HEK293T (cell line): Measurements from ENCODE around the gene SERPINB5.

Experiments used
- CTCF ChIA-PET: fragments of 350-600 bp; formaldehyde crosslinking; extraction: SDS; loops from one replicate; lab custom pipeline; 2021; ENCODE audit warnings: antibody characterized with exemption, inconsistent platforms; lab: Yijun Ruan, JAX
- POLR2A ChIA-PET: fragments of 350-600 bp; formaldehyde crosslinking; extraction: SDS; loops from one replicate; lab custom pipeline; 2020; ENCODE audit warnings: antibody characterized with exemption, inconsistent platforms; lab: Yijun Ruan, JAX
- DNase-seq: peaks from one replicate; pipeline ENCODE4 v3.0.0; 2012; ENCODE audit warnings: mixed read lengths; ENCODE audit errors: extremely low spot score
- ARNT ChIP-seq: fragments of 450-650 bp; IDR thresholded peaks from 2 replicates; pipeline ENCODE4 v1.6.1; 2017; ENCODE audit warnings: mild to moderate bottlenecking
- BHLHE40 ChIP-seq: fragments of 450-650 bp; IDR thresholded peaks from 2 replicates; pipeline ENCODE4 v1.6.1; 2016; ENCODE audit warnings: mild to moderate bottlenecking, moderate library complexity, borderline replicate concordance
- CTBP1 ChIP-seq: fragments of 450-650 bp; IDR thresholded peaks from 2 replicates; pipeline ENCODE4 v1.6.1; 2016; ENCODE audit warnings: borderline replicate concordance
- ELF4 ChIP-seq: fragments of 450-650 bp; IDR thresholded peaks from 2 replicates; pipeline ENCODE4 v1.6.1; 2017; ENCODE audit warnings: antibody characterized with exemption
- FOXA1 ChIP-seq: fragments of 450-650 bp; IDR thresholded peaks from 2 replicates; pipeline ENCODE4 v1.6.1; 2016; ENCODE audit warnings: mild to moderate bottlenecking
- FOXK2 ChIP-seq: fragments of 450-650 bp; IDR thresholded peaks from 2 replicates; pipeline ENCODE4 v1.6.1; 2016; ENCODE audit warnings: mild to moderate bottlenecking
- FOXM1 ChIP-seq: fragments of 450-650 bp; IDR thresholded peaks from 2 replicates; pipeline ENCODE4 v1.6.1; 2017; ENCODE audit warnings: mild to moderate bottlenecking, borderline replicate concordance
- HDGF ChIP-seq: fragments of 450-650 bp; IDR thresholded peaks from 2 replicates; pipeline ENCODE4 v1.6.1; 2017; ENCODE audit warnings: antibody characterized with exemption, borderline replicate concordance
- L3MBTL2 ChIP-seq: fragments of 450-650 bp; conservative IDR thresholded peaks from 2 replicates; pipeline ENCODE4 v1.6.1; 2016; ENCODE audit warnings: mild to moderate bottlenecking
- LEF1 ChIP-seq: fragments of 450-650 bp; IDR thresholded peaks from 2 replicates; pipeline ENCODE4 v1.6.1; 2017; ENCODE audit warnings: mild to moderate bottlenecking, borderline replicate concordance
- NFRKB ChIP-seq: fragments of 450-650 bp; IDR thresholded peaks from 2 replicates; pipeline ENCODE4 v1.6.1; 2016; ENCODE audit warnings: mild to moderate bottlenecking, moderate library complexity
- SP1 ChIP-seq: fragments of 450-650 bp; IDR thresholded peaks from 2 replicates; pipeline ENCODE4 v1.6.1; 2017
- SUZ12 ChIP-seq: fragments of 450-650 bp; IDR thresholded peaks from 2 replicates; pipeline ENCODE4 v1.6.1; 2016; ENCODE audit warnings: mild to moderate bottlenecking
- TARDBP ChIP-seq: fragments of 450-650 bp; IDR thresholded peaks from 2 replicates; pipeline ENCODE4 v1.6.1; 2016
- ZNF384 ChIP-seq: fragments of 450-650 bp; IDR thresholded peaks from 2 replicates; pipeline ENCODE4 v1.6.1; 2016
- TF ChIP-seq, protein P1 (sequence below): fragments of 450-650 bp; IDR thresholded peaks from 2 replicates; pipeline ENCODE4 v1.6.1; 2016

The SERPINB5 gene

DNA sequence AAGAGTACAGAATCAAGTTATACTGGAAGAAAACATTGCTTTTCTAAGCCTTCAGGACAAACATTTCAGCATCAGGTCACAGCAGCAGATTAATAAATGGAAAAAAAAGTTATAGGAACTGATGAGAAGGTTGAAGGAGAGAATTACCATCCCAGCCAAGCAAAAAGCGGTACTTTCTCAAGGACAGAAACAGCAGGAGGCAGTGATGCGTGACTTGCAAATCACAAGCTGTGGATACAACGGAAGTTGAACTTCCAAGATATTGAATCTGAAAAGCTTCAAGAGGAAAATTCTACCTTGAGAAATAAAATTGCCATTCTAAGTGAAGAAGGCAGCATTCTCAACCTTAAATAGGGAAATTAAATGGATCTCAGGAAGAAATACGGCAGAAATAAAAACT is 46.9 kb downstream of the SERPINB5 start:
- ChIA-PET POLR2A (no interaction called here), CTCF (no interaction called here)
- TF ChIP-seq HDGF (no peak), FOXM1 (no peak), FOXA1 (no peak), BHLHE40 (no peak), CTBP1 (no peak), ARNT (no peak), SP1 (no peak), TARDBP (no peak), SUZ12 (no peak), NFRKB (no peak), L3MBTL2 (no peak), ZNF384 (no peak), FOXK2 (no peak), LEF1 (no peak)
- TF ChIP-seq, protein P1, sequence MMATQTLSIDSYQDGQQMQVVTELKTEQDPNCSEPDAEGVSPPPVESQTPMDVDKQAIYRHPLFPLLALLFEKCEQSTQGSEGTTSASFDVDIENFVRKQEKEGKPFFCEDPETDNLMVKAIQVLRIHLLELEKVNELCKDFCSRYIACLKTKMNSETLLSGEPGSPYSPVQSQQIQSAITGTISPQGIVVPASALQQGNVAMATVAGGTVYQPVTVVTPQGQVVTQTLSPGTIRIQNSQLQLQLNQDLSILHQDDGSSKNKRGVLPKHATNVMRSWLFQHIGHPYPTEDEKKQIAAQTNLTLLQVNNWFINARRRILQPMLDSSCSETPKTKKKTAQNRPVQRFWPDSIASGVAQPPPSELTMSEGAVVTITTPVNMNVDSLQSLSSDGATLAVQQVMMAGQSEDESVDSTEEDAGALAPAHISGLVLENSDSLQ = no peak
- no peak for DNase-seq

DNA sequence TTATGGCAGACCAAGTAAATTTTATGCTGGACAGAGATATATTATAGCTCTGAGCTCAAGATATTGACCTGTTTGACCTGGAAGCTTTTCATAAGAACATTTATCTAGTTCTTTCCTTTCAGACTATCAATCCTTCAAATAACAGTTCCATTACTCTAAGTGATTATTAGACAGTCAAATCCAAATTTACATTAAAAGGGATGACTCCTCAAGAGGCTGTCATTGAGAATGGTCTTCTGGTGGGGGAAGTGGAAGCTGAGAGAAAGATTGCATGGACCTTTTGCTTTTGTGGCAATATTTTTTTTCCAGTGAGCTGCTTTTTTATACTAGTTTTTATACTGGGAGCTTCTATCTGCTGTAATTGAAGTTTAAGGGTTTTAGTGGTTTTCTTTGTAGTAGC is 50.5 kb downstream of the SERPINB5 start:
- no peak for DNase-seq
- ChIA-PET POLR2A (no interaction called here), CTCF (interaction anchor here (0.5 kb wide), 1 partner anchor 215 kb away, joined by 4 read pairs; no protein-coding TSS in a partner anchor)
- no peak for TF ChIP-seq TARDBP
- no peak for TF ChIP-seq FOXM1
- no peak for TF ChIP-seq SUZ12
- TF ChIP-seq, protein P1 = no peak
- TF ChIP-seq ARNT = no peak
- no peak for TF ChIP-seq FOXK2

- no peak for DNase-seq
- CTCF ChIA-PET = no interaction called here
- POLR2A ChIA-PET = no interaction called here
- TF ChIP-seq NFRKB (no peak), ELF4 (no peak), HDGF (no peak), CTBP1 (no peak), ARNT (no peak), TARDBP (no peak), FOXM1 (no peak), SUZ12 (no peak), BHLHE40 (no peak), L3MBTL2 (no peak), ZNF384 (no peak), SP1 (no peak), FOXK2 (no peak), FOXA1 (no peak), LEF1 (no peak)
- TF ChIP-seq, protein P1 = no peak
Observed at GRCh38 chr18:63528863-63529492, 52.2 kb downstream of the SERPINB5 start.

- TF ChIP-seq LEF1 (no peak), NFRKB (no peak), TARDBP (no peak), CTBP1 (no peak)
- CTCF ChIA-PET = no interaction called here
- DNase-seq = no peak
- POLR2A ChIA-PET = no interaction called here
Observed at GRCh38 chr18:63532471-63532870, 55.7 kb downstream of the SERPINB5 start.

DNA sequence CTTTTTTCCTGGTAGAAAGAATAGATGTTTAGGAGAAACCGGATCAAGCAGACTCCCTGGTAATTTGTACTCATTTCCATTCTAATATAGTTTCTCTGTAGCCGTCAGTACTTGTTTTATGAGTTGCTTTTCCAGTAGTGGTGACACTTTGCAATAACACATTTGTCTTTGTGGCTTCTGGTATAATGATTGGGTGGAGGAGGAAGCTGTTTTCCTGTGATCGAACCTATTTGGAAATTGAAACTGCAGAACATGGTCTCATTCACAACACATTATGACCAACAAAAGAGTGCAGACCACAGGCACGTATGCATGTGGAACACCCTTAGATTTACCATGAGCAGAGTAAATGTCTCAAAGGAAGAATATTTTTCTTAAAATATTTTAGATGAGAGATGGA is 57.9 kb downstream of the SERPINB5 start:
- TF ChIP-seq FOXK2 = no peak
- POLR2A ChIA-PET = no interaction called here
- DNase-seq = no peak
- CTCF ChIA-PET = no interaction called here

GRCh38 chr18:63539904-63540510 is 63.2 kb downstream of the SERPINB5 start:
- ChIA-PET POLR2A (no interaction called here), CTCF (no interaction called here)
- DNase-seq = no peak
- TF ChIP-seq NFRKB (no peak), HDGF (no peak), TARDBP (no peak), LEF1 (no peak), ZNF384 (no peak)

DNA sequence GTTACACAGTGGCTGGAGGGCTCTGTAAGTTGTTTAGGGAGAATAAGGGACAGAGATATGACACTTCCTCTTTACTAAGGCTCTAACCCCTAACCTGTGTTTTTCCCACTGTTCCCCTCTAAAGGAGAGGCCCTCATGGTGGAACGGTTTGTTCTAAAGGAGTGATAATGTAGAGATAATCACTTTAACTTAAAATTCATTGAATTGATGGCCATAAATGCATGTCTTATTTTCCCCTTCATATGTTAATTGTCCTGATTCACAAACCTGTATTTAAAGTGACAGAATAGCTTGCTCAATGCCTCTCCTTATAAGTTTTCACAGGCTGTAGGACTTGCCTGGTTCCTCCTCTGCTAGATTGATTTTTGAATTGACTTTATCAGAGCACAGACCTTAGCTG is 65.3 kb downstream of the SERPINB5 start, which contains the start of gene SERPINB12:
TSS of gene SERPINB12 (plus strand) at position 301 of the 400 bp plus-strand sequence. CDS start 13,791 bp downstream, outside the sequence.
- POLR2A ChIA-PET = no interaction called here
- CTCF ChIA-PET = interaction anchor here (0.7 kb wide), 1 partner anchor 37 kb away, joined by 3 read pairs; no protein-coding TSS in a partner anchor
- no peak for DNase-seq
- TF ChIP-seq SUZ12 (no peak), FOXA1 (no peak), SP1 (no peak), FOXM1 (no peak), BHLHE40 (no peak), ZNF384 (no peak), ELF4 (no peak)
- TF ChIP-seq, protein P1 = no peak
